ENCODE results near the gene RHOD.

The RHOD gene, protein sequence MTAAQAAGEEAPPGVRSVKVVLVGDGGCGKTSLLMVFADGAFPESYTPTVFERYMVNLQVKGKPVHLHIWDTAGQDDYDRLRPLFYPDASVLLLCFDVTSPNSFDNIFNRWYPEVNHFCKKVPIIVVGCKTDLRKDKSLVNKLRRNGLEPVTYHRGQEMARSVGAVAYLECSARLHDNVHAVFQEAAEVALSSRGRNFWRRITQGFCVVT

DNA sequence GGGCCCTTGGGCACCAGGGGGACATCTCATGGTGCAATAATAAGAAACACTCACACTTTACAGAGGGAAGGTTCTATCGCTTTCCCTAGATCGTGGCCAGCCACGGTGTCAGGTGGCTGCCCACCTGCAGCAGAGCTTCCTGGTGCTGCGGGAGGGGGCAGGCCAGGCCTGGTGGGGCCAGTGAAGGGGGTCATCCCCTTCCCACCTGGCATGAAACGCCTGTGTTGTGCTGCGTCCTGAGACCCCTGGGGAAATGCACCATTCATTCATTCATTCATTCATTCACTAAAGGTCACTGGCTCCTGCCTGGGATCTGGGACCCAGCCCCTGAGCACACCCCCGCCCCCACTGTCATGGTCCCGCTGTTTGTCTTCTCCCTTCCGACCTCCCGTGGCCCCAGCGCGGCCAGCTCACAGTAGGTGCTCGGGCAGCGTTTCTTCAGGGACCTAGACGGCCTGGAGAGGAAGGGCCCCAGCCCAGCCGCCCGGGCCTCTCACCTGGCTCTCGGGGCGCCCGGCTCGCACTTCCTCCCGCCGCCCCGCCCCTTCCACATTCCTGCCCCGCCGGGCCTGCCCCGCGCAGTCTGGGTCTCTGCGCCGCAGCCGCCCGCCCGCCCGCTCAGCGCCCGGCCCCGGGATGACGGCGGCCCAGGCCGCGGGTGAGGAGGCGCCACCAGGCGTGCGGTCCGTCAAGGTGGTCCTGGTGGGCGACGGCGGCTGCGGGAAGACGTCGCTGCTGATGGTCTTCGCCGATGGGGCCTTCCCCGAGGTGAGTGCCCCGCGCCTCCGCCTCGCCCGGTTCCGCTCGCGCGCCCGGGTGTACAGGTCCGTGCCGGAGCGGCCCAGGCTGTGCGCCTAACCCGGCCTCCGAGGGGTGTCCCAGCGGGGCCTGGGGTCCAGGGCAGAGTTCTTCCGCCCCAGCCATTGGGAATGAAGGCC, at the start of gene RHOD:
Gene RHOD (plus strand): TSS at position 581 of the 938 bp plus-strand sequence. CDS start 56 bp downstream, at position 637.
- peak in 1 of 4 experiments; percentile 12 for DNase-seq

DNA sequence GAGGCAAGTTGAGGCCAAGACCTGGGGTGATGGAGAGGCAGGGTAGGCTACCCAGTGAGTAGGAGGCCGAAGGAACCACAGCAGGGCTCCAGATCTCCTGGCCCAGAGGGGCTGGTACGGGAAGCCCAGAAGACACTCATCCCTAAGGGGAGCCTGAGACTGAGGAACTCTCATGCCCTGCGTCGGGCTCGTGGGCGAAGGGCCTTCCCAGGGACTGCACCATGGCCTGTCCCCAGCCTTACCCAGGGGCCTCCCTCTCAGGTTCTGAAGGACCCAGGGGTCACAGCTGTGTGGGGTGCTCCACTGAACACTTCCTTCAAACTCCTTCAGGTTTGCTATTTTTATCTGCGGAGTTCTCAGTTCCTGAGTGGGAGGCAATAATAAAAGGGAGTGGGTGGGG, 49.5 kb upstream of the RHOD start:
- no peak for DNase-seq

DNA sequence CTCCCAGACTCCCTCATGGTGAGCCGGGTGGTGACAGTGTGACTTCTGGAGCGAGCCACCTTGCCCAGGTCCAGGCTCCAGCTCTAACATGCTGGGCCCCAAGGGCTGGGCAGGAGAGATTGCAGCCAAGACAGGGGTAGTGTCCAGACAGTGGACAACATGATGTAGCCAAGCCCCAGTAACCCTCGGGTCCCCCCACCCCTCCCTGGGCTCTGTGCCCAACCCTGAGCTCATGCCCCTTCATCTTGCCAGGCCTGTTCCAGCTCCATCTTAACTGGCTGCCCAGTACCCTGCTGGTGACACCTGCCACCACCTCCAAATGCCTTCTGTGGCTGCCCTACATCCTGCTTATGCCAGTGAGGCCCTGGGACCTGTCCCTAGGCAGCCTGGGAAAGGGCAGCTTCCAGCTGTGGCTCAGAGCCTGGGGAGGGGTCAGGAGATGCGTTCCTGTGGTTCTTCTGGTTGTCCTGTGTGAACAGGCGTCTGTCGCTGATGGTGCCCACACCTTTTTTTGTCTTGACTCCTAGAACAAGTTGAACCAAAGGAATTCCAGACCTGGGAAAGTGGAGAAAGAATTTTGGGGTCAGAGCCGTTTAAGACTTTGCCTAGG, 46.2 kb upstream of the RHOD start:
- DNase-seq = no peak

DNA sequence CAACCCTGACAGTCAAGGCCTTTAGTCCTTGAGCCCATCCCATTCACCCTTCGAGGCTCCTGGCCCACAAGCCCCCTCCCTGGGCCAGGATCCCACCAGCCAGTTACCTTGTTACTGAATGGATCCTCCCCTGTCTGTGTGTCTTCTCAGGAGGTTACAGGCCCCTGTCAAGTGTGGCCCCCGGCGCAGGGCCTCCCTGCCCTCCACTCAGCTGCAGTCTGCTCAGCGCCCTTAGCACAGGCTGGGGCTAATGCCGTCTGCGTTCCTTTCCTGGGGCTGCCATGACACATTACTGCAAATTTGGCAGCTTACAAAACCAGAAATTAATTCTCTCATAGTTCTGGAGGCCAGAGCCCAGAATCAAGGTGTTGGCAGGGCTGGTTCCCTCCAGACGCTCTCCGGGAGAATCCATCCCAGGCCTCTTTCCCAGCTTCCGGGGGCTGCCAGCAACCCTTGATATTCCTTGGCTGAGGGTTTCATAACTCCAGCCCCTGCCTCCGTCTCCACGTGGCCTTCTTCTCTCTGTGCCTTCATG, 43.1 kb upstream of the RHOD start:
- no peak for DNase-seq

DNA sequence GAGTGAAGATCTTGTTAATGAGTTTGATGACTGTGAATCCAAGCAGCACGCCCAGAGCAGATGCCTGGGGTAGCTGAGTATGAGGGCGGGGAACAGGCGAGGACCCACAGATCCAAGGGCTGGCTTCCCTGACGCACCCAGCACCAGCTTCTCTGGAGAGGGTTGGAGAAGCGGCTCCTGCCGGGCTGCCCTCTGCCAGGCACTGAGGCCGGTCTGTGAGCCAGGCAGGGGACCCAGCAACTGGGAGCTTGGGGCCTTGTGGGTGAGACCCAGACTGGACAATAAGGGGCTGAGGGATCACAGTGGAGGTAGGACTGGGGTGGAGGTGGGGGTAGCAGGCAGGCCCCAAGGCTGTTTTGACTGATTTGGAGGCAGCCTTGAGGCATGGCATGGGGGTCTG, 42.3 kb upstream of the RHOD start:
- no peak for DNase-seq

DNA sequence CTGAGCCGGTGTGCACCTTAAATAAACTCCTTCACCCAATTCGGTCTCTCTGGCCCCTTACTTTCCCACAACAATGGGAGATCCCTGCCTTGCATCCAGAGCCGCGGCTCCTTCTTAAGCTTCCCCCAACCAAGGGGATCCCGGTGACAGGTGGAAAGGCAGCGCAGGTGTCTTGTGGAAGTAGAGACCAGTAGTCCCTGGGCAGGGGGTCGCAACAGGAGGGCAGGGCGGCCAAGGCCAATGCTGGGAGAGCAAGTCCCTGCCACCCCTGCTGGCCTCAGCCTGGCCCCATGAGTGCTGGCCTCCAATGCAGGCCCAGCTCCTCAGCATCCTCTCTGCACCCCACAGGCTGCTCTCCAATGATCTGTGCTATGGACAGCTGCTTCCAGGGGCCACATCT, 41.6 kb upstream of the RHOD start:
- DNase-seq = no peak

DNA sequence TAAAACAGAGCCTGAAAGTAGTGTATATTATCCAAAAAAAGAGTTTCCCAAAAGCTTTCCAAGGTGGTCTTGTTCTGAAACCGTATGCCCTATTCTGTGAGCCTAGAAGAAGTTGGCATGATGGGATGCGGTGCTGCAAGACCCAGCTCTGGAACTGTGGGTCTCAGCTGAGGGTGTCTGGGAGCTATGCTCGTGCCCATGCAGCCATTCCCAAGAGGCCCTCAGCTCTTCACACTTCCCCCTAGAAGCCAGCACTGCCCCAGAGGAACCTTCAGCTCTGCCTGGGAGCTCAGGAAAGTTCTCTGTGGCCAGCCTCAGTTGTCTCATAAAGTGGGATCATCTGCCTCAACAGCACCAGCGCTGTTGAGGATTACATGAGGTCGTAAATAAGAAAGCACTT, 40.1 kb upstream of the RHOD start:
- no peak for DNase-seq

DNA sequence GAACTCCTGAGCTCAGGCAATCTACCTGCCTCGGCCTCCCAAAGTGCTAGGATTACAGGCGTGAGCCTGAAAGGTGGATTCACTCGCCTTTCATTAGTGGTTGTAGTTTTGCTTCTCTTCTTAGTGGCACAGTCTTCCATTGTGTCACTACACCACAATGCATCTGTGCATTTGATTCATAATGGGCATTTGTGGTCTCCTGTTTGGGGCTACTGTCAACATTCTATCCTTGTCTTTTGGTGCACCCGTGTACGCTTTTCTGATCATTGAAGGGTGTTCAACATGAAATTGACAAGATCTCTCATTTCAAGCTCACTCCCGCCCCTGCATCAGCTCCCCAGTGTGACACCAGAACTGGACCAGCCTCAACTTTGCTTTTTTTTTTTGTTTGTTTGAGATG, 35.7 kb upstream of the RHOD start:
- DNase-seq = no peak

DNA sequence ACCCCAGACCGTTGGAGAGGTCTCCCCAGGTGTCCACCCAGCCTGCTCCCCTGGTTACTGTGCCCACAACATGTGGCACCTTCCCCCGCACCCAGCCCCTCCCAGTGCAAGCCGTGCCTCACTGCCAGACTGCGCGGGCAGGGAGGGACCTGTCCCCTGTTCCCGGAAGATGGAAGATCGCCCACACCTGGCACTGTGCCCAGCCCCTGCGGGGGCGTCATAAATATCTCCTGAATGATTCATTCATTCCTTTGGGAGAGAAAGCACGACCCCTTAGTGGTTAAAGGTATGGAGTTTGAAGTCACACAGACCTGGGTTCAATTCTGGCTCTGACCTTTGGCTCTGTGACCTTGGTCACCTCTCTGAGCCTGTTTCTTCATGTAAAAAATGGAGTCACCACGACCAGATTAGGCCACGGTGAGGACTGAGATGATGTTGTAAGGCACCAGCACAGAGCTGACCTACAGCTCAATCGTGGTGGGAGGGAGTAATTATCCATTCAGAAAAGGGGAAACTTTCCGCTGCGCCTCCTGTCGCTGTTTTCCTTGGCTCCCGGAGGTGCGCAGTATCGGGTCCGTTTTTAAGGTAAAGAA, 34.2 kb upstream of the RHOD start:
- DNase-seq = no peak

DNA sequence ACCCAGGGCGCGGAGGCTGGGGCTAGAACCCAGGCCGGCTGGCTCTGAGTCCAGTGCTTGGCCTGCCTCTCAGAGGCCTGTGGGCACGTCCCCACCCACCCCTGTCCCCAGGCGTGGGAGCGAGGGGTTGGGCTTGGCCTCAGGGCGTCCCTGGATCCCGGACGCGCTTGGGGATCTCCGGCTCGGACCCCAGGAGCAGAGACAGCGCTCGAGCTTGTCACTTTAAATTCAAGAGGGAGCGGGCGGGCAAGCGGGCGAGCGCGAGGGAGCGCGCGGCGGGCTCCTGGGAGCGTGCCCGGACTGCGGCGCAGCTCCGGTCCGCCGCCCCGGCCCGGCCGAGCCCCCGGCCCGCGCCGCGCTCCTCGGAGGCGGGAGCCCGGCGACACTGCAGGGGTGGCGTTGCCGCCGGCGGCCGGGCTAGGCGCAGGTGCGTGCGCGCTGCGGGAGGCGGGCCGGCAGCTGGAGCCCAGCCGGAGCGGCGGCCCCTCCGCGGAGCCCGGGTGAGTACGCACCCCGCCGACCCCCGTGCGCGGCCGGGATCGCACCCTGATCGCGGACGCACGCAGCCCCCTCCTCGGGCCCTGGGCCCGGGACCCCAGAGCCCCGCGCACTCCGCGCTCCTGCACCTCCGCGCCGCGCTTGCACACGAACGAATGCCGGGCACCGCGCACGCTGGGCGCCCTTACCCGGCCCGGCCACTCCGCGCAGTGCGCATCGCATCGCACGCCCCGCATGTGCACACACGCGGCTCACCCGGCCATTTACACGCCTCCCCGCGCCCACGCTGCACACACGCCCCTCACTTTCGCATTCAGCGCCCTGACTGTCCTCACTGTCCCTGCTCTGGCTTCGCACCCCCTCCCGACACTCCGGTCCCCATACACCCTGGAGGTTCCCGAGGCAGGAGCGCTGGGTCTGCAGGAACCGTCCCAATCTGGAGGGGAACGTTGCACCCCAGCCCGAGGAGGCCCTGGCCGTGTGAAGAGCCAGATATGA, 33.4 kb upstream of the RHOD start, which contains the start of gene SYT12:
Gene SYT12 (plus strand): TSS at position 174 of the 996 bp plus-strand sequence. CDS start 7,011 bp downstream, outside the sequence.
- no peak for DNase-seq

DNA sequence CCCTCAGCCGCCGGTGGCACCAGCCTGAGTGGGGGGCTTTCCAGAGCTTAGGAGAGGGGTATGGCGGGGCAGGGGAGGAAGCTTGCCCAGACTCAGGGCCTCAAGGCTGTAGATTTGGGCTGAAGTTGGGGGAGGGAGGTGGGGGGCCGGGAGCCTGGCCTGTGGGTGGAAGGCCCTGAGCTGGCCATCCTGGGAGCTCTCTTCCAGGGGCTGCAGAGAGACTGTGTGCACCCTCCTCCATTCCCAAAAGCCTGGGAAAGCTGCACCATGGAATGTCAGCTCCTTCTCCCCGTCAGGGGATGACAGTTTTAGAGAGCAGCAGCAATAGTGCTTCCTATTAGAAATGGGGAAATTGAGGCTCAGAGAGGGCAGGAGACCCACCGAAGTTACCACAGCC, 32.7 kb upstream of the RHOD start:
- DNase-seq = no peak

DNA sequence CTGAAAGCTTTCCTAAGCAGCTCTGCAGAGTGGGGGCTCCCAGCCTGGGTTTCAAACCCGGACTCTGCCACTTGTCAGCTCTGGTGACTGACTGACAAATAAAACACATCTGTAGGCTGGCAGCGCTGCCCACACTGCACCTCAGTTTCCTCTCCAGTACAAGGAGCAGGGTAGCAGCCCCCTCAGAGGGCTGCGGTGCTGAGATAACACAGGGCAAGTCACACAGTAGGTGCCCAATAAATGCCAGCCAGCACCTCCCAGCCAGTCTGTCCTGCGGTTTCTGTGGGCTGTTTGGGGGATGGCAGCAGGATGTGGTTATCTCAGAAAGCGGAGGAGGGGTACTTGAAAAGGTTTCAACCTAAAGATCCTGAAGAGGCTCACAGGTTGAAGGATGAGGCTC, 32.2 kb upstream of the RHOD start:
- DNase-seq = no peak

DNA sequence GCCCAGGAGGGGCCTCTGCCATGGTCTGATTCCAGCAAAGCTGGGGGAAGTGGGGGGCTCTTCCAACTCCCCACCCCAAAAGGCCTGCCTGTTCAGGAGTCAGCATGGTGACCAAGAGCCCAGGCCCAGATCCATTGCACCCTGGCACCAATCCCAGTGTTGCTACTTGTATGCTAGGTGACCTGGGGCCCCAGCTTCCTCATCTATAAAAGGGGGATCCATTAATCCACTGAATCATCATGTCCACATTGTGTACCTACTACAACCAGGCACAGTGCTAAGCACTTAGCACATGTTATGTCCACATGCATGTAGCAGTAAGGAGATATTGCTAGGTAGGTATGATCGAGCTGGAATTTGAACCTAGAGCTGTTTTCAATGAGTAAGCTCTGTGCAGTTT, 31.7 kb upstream of the RHOD start:
- no peak for DNase-seq

DNA sequence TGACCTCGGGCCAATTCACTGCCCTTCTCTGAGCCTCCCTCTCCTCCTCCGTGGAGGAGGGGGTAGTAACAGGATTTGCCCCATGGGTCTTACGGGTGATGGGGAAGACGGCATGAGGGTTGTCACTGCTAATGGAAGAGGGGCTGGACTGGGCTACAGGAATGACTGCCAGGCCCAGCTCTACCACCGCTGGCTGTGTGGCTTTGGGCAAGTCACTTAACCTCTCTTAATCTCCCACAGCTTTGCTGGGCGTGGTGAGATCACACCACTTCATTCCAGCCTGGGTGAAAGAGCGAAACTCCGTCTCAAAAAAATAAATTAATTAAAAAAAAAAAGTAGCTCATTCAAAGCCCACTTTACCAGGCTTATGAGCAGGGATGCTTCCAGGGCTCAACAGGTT, 30.9 kb upstream of the RHOD start:
- DNase-seq = no peak

DNA sequence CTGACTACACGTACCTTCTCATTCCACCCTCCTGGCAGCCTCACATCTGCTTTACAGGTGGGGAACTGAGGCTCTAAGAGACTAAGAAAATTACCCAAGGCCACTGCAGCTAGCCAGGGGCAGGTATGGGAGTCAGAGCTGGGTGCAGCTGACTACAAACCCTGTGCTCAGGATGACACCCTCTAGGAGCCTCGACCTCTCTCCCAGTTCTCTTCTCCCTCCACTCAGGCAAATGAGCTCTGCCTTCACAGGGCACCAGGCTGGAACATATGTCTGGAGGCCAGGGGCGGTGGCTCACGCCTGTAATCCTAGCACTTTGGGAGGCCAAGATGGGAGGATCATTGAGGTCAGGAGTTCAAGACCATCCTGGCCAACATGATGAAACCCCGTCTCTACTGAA, 29.7 kb upstream of the RHOD start:
- no peak for DNase-seq

DNA sequence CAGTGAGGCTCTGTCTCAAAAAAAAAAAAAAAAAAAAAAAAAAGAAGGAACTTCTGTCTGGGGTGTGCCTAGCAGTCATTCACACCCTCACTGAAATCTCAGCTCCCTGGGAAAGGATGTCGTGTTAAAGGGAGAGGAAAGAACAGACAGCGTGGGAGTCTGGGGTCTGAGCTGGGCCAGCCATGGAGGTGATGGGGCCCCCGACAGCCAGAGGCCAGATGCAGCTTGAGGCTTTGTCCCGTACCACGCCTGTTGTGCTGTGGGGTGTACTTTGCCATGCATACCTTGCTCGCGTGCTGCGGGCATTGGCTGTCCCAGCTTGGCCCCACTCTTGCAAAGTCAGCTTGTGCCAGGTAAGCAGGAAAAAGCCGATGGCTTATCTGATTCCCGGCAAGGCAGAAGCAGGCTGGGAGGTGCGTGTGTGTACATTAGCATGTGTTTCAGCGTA, 29.1 kb upstream of the RHOD start:
- DNase-seq = no peak

DNA sequence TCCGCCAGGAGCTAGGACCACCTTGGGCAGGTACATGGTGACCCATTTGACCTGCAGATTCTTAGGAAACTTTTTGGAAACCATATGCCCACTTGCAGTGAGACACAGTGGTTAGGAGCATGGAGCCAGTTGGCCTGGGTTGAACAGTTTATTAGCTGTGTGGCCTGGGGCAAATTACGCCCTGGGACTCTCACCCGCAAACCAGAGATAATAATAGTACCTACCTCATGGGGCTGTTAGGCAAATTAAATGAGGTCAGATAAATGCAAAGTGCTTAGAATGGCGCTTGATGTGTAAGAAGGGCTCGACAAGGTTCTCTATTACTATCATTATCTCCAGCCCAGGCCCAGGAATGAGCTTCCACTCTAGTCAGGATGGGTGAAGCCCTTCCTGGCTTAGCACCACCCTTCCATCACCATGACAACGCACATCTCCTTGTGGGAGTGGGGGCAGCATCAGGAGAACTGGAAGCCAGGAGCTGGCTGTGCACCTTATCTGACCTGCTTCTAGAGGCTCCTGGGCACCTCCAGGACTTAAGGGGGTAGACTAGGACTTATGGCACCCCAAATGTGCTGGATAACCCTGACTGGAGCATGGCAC, 28.6 kb upstream of the RHOD start:
- no peak for DNase-seq

DNA sequence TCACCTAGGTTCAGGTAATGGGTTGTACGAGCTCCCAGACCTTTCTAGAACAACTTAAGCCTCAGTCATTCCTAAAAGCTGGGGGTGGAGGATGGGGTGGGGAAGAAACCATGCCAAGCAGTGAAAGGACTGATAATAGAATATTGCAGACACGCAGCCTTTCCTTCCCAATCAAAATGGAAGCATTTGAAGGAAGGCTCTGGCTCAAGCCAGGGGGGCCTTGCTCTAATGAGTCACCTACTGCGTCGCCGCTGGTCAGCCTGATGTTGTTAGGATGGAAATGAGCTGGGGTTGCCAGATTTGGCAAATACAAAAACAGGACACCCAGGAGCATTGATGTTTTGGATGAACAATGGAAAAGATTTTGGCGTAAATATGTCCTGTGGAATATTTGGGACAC, 27.5 kb upstream of the RHOD start:
- DNase-seq = no peak

DNA sequence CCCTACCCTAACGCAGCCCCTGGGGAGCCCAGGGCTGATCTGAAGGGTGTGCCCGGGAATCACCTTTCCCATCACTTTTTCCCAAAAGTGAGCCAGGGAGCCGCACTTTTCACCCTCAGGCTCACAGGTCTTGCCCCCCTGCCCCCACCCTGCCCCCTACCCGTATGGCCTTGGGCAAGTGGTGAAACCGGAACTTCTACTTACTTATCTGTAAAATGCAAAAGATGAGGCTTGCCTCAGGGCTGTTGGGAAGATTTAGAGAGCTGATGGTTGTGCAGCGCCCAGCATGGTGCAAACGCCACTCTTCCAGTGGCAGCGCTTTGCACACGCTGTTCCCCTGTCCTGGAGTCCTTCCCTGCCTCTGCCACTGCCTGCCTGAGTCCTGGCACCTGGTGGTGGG, 25.7 kb upstream of the RHOD start:
- no peak for DNase-seq

DNA sequence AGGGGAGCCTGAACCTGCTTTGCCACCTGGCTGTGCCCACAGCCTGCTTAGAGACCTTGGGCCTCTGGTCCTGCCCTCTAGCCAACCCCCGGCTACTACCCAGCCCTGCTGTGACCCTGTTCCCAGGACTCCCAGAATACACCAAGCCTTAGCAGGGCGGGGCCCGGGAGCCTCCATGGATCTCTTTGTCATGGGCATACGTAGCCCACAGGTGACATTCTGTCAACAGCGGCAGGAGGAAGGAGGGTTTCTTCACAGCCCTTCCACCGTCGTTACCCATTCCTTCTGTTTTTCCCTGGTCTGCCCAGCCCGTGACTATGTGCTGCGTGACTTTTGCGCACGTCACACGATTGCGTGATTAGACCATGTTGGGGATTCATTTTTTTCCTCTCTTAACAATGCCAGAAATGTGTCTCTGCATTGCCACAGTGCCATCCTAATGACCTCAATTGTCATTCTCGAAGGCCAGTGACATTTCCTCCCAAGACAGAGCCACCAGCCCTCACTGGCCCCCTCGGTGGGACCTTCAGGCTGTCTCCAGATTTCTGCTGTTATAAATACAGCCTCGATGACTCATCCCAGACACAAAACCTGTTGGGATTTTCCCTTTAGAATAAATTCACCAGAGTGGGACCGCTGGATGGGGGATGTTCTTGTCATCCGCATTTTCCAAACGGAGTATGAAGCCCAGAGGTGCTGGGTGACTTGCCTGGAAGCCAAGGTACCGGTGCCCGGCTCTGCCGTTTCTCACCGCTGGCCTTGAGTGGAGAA, 24.7 kb upstream of the RHOD start:
- DNase-seq = no peak

Measured in activated CD4-positive, CD25-positive, alpha-beta regulatory T cell (primary cell).